ENCODE results near the gene EHMT1. TPM values are rescaled to one million over a fixed set of nuclear protein-coding genes. Genes with fewer than 3 reads are reported as not detected.

Gene EHMT1
- total RNA-seq, 2 donors from 2014 or later: 137 to 139 TPM

- no peak overlapping the region for H3K4me3 ChIP-seq (ENCODE audit: low read length)
- H3K4me3 Mint-ChIP-seq: no peak overlapping the region
- no peak overlapping the region for H3K9ac ChIP-seq (ENCODE audit: extremely low read depth, low read length, poor library complexity, severe bottlenecking)
- no peak overlapping the region for H3K27ac Mint-ChIP-seq
- peaks cover 17% of the 10 kb centered on the region for H3K9me3 Mint-ChIP-seq
- H3K36me3 Mint-ChIP-seq (ENCODE audit: low read depth): peaks cover 70% of the 10 kb centered on the region
- no peaks in the 10 kb centered on the region for H3K4me1 ChIP-seq (ENCODE audit: control insufficient read depth, insufficient read depth, low read length)
- H3K36me3 ChIP-seq (ENCODE audit: control insufficient read depth, insufficient read depth, low read length): peaks cover 52% of the 10 kb centered on the region
- no peak for TF ChIP-seq CTCF (conservative IDR thresholded peaks at IDR 0.05)
- WGBS, 2 experiments (ENCODE audit: insufficient coverage in 1 of 2, insufficient read length in 1 of 2): 95 to 98% methylated on average over 24 to 30 of the region's 30 CpGs
- no peak for DNase-seq
- H3K27me3 Mint-ChIP-seq (ENCODE audit: insufficient read depth): no peaks in the 10 kb centered on the region
- no peaks in the 10 kb centered on the region for H3K4me1 Mint-ChIP-seq
- no peaks in the 10 kb centered on the region for H3K27me3 ChIP-seq (ENCODE audit: control insufficient read depth, insufficient read depth, low read length, poor library complexity, severe bottlenecking)
- H3K9me3 ChIP-seq (ENCODE audit: control insufficient read depth, low read length): peaks cover 7% of the 10 kb centered on the region
- H3K27ac ChIP-seq (ENCODE audit: low read depth, low read length): no peak overlapping the region
Observed at GRCh38 chr9:137815256-137816255, 196.8 kb downstream of the EHMT1 start.

- H3K27ac ChIP-seq (ENCODE audit: low read depth, low read length): no peak overlapping the region
- H3K4me1 ChIP-seq (ENCODE audit: control insufficient read depth, insufficient read depth, low read length): no peaks in the 10 kb centered on the region
- H3K27me3 ChIP-seq (ENCODE audit: control insufficient read depth, insufficient read depth, low read length, poor library complexity, severe bottlenecking): no peaks in the 10 kb centered on the region
- H3K9me3 ChIP-seq (ENCODE audit: control insufficient read depth, low read length): peaks cover 7% of the 10 kb centered on the region
- peaks cover 73% of the 10 kb centered on the region for H3K36me3 Mint-ChIP-seq (ENCODE audit: low read depth)
- H3K4me1 Mint-ChIP-seq: no peaks in the 10 kb centered on the region
- peaks cover 19% of the 10 kb centered on the region for H3K9me3 Mint-ChIP-seq
- 95 to 96% methylated on average over 16 to 22 of the region's 22 CpGs for WGBS, 2 experiments (ENCODE audit: insufficient coverage in 1 of 2, insufficient read length in 1 of 2)
- no peaks in the 10 kb centered on the region for H3K27me3 Mint-ChIP-seq (ENCODE audit: insufficient read depth)
- TF ChIP-seq CTCF (conservative IDR thresholded peaks at IDR 0.05): no peak
- H3K9ac ChIP-seq (ENCODE audit: extremely low read depth, low read length, poor library complexity, severe bottlenecking): no peak overlapping the region
- peaks cover 47% of the 10 kb centered on the region for H3K36me3 ChIP-seq (ENCODE audit: control insufficient read depth, insufficient read depth, low read length)
- no peak for DNase-seq
- no peak overlapping the region for H3K4me3 Mint-ChIP-seq
- no peak overlapping the region for H3K4me3 ChIP-seq (ENCODE audit: low read length)
- H3K27ac Mint-ChIP-seq: no peak overlapping the region
Observed at GRCh38 chr9:137816531-137817235, 197.9 kb downstream of the EHMT1 start.

- Histone ChIP-seq H3K27ac (ENCODE audit: low read depth, low read length) (no peak overlapping the region), H3K36me3 (ENCODE audit: control insufficient read depth, insufficient read depth, low read length) (peaks cover 53% of the 10 kb centered on the region), H3K4me1 (ENCODE audit: control insufficient read depth, insufficient read depth, low read length) (no peaks in the 10 kb centered on the region), H3K4me3 (ENCODE audit: low read length) (no peak overlapping the region), H3K9ac (ENCODE audit: extremely low read depth, low read length, poor library complexity, severe bottlenecking) (no peak overlapping the region), H3K27me3 (ENCODE audit: control insufficient read depth, insufficient read depth, low read length, poor library complexity, severe bottlenecking) (no peaks in the 10 kb centered on the region), H3K9me3 (ENCODE audit: control insufficient read depth, low read length) (peaks cover 12% of the 10 kb centered on the region)
- WGBS, 2 experiments (ENCODE audit: insufficient coverage in 1 of 2, insufficient read length in 1 of 2): 96 to 98% methylated on average over 30 to 35 of the region's 35 CpGs
- Mint-ChIP-seq H3K27me3 (ENCODE audit: insufficient read depth) (no peaks in the 10 kb centered on the region), H3K4me3 (no peak overlapping the region), H3K36me3 (ENCODE audit: low read depth) (peaks cover 82% of the 10 kb centered on the region), H3K9me3 (peaks cover 22% of the 10 kb centered on the region), H3K4me1 (no peaks in the 10 kb centered on the region), H3K27ac (no peak overlapping the region)
- no peak for DNase-seq
- no peak for TF ChIP-seq CTCF (conservative IDR thresholded peaks at IDR 0.05)
Observed at GRCh38 chr9:137817236-137818200, 198.7 kb downstream of the EHMT1 start.
